ENCODE measurements around the gene GBP3.

DNA sequence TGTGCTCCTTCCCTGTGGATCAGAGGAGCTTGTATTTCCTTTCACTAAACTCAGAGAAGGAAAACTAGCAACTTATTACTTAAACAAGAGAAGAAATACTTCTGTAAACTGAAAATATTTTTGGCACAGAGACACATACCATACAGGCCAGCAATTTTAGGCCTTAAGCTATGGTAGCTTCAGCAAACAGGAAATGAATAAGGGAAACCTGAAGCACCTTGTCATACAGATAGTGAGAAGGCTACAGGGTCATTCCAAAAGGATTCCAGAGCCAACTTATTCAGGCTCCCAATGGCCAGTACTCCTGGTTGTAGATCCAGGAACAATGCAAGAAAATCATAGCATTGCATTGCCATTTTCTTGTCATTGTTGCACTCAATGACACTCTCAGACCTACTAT, 21.2 kb downstream of the GBP3 start:
- TF ChIP-seq, protein P1, sequence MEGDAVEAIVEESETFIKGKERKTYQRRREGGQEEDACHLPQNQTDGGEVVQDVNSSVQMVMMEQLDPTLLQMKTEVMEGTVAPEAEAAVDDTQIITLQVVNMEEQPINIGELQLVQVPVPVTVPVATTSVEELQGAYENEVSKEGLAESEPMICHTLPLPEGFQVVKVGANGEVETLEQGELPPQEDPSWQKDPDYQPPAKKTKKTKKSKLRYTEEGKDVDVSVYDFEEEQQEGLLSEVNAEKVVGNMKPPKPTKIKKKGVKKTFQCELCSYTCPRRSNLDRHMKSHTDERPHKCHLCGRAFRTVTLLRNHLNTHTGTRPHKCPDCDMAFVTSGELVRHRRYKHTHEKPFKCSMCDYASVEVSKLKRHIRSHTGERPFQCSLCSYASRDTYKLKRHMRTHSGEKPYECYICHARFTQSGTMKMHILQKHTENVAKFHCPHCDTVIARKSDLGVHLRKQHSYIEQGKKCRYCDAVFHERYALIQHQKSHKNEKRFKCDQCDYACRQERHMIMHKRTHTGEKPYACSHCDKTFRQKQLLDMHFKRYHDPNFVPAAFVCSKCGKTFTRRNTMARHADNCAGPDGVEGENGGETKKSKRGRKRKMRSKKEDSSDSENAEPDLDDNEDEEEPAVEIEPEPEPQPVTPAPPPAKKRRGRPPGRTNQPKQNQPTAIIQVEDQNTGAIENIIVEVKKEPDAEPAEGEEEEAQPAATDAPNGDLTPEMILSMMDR (IDR thresholded peaks at IDR 0.05), result no peak
- TF ChIP-seq EP300 (IDR thresholded peaks at IDR 0.05) (no peak), POLR2A (IDR thresholded peaks at IDR 0.05) (no peak), POLR2AphosphoS5 (IDR thresholded peaks at IDR 0.05) (no peak)
